Measurements from ENCODE around the gene TBX20.
"Not testable (repeated sequence)": the region's sequence is repeated elsewhere in the genome, so short reads cannot be mapped to it uniquely, and the experiment has no call there.

The TBX20 gene

DNA sequence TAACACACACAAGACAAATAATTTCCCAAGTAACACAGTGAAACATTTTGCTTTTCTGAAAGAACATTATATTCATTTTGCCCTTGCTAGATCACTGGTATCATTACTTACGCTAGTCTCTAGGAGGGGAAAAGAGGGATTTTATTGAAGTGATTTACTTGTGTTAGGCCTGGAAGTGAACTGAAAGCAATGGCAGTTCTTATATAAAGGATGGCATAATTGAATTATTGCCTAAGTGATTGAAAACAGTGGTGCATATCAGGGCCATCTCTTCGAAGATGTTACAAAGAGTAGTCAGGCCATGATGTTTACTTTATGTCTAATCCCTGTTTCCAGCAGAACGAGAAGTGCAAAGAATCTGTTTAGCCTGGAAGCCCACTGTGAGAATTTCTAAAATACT is 38.8 kb downstream of the TBX20 start:
- DNase-seq, result not testable (repeated sequence)

DNA sequence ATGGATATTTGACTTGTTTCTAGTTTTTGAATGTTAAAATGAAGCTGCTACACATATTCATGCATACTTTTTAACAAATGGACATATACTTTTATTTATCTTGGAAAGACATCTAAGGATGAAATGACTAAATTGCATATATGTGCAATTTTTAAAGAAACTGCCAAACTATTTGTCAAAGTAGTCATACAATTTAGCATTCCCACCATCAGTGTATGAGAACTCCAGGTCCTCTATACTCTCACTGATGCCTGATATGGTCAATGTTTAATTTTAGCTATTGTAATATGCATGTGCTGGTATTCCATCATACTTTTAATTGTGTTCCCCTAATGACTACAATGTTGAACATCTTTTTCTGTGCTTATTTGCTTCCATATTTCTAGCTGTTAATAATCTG is 47.0 kb downstream of the TBX20 start:
- not testable (repeated sequence) for DNase-seq

DNA sequence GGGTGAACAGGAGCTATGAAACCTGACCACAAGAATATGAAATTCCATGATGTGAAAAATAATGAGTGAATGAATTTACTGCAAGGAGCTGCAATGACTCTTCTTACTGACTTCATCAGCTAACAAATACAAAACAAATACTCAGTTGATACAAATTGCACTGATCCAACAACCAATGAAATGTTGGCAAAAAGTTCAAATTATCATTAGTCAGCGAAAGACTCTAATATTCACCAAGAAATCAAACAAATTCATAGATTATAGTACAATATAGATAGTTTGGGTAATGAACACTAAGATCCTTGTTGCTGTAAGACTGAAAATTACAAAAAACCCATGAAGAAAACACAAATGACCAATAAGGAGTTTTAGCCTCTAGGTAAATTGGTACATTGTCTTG is 49.0 kb downstream of the TBX20 start:
- DNase-seq, result not testable (repeated sequence)

DNA sequence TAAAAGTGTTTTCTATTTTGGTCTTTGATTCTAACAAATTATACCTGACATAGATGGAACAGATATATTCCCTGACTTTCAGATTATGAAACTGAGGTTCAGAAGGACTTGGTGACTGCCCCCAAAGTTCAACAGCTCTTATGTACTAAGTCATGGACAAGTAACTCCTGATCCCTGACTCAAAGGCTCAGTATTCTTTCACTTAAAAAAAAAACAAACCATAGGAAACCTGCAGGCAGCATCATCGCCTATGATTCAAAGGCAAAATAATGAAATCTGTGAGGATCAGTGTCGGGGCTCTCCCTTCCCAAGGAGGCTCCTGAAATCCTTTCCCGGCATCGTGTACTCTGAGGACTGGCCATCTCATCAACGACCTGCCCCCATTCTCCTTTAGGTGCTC is 49.9 kb downstream of the TBX20 start:
- DNase-seq, result not testable (repeated sequence)

DNA sequence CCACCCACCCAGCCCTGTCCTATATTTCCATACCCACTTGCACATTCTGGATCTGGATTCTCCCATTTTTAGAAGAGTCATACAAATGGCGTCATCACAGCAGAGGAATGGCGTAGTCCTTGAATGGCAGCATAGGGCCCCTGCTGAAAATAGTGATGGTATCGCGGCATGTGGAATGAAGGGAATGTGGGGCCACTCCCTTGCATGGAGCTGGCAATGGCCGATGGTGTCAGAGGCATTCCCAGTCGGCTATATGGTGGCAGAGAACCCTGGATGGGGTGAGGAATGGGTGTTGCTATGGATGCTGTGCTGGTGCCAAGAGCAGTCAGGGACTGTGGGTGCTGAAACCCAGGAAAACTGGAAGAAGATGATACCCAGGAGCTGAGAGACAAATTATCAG is 51.5 kb downstream of the TBX20 start:
- not testable (repeated sequence) for DNase-seq

DNA sequence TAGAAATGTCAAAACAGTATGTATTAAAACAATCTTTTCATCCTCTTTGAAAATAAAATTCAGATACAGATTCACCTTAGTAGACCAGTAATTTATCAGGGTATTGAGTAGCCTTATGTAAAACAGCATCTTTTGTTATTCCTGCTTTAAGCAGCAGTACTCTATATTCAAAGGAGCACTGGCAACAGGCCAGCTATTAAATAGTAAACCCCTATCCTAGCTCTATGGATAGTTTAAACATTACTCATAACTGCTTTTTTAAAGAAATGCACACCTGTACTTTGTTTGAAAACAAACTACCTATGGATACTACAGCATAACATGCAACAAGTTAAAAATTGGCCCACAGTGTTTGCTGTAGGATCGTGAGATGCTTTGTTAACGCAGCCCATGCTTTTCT is 53.7 kb downstream of the TBX20 start:
- not testable (repeated sequence) for DNase-seq

DNA sequence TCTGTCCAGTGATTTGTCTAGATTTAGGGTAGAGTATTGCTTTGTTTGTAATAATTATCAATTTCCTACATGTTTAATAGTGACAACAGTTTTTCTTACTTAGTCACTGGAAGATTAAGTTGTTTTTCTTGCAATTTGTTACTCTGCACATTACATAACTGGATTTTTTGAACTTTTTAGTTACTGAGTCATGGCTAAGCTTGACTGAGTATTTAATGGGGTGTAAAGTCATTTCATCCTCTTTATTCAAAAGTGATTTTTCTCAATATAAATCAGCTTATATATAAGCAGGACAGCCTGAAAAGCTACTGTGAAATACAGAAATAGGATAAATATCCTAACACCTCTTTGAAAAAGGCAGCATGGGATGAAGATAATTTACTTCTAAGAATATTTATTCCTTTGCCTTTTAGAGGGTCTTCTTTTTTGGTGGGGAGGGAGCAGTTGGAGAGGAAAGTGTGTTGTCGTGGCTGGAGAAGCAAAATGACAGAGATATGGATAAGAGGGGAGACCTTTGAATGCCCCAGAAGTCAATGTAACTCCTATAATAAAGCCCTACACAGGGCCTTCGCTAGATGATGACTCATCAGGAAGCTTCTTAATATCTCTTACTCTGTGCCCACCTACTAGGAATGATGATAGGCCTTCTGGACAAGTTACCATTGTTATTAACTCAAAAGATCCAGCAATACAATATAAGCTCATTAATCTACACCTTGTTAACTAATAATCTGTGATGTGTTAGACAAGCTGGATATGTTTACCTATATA is 55.3 kb downstream of the TBX20 start:
- not testable (repeated sequence) for DNase-seq

DNA sequence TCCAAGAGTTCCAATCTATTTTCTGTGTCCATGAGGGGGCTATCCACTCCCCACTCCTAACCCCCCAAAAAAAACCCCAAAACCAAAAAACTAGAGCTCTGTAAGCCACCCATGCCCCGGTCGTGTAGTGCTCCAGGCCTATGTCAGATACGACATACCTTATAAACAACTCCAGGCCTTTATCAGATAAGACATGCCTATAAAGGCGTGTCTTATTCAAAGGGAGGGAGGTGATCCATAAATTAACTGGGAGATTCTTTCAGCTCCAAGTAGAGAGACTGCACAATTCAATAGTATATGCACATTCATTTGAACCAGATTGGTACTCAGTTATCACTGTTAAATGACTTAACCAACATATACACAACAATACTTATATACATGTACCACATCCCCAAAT is 62.3 kb downstream of the TBX20 start:
- not testable (repeated sequence) for DNase-seq

DNA sequence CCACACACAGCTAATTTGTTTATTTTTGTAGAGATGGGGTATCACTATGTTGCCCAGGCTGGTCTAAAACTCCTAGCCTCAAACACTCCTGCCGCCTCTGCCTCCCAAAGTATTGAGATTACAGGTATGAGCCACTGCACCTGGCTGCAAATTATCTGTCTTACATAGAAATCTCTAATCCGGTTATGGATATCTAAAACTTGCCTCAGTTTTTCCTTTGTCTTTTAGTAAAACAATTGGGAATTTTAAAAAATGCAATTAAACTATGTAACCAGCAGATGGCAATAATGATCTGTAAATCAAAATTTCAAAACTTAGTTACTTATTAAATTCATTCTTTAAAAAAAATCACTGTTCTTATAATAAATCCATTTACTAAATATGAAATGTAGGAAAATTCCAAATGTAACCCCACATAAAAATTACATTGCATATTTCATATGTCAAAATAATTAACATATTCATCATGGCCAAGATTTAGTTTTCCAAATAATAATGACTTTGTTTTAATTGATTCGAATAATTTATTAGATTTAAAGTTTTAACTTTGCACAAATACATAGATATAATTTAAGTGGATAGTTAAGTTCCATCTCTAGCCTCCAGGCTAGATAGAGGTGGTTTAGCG is 63.6 kb downstream of the TBX20 start:
- DNase-seq, result not testable (repeated sequence)

DNA sequence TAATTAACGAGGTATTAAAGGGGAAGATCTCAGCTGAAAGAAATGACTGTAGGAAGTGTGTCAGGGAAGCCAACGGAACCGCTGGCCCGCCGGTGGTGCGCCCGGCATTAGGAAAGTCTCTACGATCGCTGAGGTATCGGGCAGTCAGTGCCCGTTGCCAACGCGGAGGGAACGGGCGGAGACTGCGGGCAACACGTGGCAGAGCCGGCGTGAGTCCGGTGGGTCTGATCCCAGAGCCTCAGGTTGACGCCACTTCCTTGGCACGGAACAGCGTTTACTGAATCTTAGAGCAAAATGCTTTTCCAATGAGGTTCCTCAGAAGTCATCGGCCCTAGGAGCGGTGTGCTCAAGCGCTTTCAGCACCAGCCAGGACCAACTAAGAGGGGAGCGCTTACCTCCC is 67.1 kb downstream of the TBX20 start:
- DNase-seq, result not testable (repeated sequence)

DNA sequence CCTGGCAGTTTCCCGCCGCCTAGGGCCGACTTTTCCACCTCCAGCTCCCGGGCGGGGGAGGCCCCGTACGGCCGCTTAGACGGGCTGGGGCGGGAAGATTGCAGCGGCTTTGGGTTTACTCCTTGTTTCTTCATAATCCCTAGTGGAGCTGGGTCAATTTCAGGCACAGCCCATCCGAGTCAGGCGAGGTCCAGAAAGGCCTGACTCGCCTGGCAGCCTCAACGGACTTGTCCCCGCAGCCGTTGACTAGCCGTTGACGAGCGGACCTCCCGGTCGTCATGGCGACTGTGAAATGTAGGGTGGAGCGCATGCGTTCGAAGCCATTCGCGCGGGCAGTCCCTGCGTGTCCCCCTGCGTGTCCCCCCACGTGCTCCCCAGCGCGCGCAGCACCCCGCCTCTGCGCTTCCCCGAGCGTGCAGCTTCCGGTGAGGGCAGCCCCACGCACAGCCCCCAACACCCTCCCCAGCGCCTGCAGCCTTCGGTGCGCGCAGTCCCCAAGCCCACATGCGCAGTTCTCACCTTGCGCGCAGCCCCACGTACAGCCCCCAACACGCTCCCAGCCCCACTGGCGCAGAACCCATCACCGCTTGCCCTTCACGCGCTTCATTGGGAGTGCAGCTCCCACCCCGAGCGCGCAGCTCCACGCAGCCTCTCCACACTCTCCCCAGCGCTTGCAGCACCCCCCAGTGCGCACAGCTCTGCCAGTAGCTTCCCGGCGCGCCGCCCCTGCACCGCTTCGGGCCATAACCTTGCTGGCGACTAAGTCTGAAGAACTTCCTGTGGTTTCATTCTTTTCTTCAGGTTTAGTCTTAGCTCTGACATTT is 67.8 kb downstream of the TBX20 start:
- no peak for DNase-seq

DNA sequence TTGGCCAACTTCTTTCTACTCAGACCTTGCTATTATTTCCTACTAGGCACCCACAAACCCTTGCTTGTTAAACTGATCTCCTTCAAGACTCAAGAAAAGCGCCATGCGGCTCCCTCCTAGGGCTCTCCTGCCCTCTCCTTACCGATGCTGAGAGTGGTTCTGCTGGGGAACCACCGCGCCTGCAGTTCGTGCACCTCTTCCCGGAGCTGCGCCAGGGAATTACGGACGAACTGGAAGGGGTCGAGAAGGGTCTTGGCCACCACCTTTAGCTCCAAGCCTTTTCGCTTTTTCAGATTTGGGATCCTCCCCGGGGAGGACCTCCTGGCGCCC is 68.4 kb downstream of the TBX20 start:
- DNase-seq, result not testable (repeated sequence)

DNA sequence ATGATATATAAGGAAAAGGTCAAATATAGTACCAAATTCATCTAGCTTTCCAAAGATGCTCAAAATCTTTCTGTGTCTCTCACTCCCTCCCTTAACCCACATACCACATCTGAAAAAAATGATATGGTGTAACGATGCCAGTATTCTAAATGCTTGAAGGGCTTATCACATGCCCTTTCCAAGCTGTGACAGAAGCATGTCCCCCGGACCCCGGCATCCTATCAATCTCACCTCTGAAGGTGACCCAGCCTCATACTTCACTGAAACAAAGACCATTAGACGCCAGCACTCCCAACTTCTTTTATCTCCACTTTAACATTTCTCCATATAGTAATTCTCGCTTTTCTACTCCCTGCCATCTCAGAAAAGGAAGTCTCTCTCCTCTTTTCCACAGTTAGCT is 68.9 kb downstream of the TBX20 start:
- not testable (repeated sequence) for DNase-seq

DNA sequence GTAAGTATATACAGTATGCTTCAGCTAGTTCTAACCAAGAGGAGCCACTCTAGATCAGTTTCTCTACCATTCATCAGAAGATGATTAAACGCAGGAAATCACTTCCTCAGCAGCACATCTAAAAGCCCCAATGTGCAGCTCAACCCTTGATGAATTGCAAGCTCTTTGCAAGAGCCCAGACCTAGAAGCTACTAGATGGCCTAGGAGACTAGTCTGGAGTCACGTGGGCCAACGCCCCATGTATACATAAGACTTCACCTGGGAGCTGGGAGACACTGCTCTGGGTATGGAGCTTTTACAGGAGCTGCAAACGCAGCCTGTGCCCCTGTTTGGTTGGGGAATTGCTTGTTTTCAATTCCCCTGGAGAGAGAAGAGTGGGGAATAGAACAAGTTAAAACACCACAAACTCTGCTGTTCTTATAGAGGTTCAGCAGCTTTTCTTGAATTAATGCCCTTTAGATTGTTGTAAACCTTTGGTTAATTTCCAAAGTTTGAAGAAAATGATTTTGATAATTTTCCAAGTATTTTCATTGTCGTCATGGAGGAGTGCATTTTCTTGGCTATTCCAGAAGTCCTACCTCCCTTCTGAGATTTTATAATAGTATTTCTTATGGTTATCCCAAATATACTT is 69.9 kb downstream of the TBX20 start:
- DNase-seq, result not testable (repeated sequence)

DNA sequence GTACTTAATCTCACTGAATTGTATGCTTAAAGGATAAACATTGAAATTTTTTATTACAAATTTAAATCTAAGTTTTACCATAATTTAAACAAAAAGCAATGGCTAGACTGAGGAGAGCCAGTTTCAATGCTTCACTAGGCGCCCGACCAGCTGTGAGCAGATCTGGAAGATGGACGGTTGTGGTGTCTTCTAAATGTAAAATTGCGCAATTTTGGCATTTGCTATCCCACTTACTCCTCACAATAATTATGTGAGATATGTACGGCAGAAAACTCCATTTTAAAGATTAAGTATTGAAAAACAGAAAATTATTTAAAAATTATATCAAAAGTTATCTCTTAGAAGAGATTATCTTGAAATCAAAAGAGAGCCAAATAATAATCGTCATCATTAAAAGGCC is 73.2 kb downstream of the TBX20 start:
- DNase-seq, result not testable (repeated sequence)

DNA sequence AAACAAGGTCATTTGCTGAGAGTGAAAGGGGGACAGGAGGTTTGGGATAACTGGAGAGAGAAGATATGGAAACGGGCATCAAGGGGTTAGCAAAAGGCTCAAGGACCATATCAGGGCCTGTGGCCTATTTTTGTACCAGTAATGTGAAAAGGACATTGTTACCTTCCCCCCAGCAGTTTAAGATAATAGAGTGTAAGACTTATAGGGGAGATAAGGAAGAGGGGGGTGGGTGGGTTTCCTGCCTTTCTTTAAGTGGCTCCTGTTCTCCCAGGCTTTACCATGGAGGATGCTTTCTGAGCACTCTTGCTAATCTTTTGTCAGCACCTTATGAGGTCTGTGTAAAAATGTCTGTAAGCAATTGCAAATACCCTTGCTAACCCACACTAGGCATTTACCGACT is 80.7 kb downstream of the TBX20 start:
- DNase-seq, result not testable (repeated sequence)

DNA sequence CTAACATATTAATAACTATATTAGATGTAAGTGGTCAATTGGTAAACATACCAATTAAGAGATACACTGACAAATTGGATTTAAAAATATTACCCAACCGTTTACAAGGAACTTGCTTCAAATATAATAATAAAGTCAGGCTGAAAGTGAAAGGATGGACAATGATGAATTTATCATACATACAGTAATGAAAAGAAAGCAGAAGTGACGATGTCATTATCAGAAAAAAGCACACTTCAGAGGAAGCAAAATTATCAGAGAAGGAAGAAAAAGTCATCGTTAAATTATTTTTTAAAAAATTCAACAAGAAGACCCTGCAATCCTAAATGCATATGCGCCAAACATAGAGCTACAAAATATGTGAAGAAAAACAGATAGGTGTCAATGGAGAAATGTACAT is 81.8 kb downstream of the TBX20 start:
- not testable (repeated sequence) for DNase-seq

DNA sequence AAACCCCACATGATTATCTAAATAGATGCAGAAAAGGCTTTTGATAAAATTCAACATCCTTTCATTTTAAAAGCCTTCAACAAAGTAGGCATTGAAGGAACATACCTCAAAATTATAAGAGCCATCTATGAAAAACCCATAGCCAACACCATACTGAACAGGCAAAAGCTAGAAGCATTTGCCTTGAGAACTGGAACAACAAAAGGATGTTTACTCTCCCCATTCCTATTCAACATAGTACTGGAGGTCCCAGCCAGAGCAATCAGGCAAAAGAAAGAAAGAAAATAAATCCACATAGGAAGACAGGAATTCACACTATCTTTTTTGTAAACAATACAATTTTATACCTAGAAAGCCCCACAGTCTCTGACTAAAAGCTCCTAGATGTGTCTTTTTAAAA is 86.2 kb downstream of the TBX20 start:
- DNase-seq, result not testable (repeated sequence)

DNA sequence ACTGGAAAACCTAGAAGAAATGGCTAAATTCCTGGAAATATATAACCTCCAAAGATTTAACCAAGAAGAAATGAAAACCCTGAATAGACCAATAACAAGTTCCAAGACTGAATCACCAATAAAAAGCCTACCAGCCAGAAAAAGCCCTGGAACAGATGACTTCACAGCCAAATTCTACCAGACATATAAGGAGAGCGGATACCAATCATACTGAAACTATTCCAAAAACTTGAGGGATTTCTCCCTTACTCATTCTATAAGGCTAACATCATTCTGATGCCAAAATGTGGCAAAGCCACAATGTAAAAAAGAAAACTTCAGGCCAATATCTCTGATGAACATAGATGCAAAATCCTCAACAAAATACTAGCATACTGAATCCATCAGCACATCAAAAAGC is 86.7 kb downstream of the TBX20 start:
- not testable (repeated sequence) for DNase-seq

DNA sequence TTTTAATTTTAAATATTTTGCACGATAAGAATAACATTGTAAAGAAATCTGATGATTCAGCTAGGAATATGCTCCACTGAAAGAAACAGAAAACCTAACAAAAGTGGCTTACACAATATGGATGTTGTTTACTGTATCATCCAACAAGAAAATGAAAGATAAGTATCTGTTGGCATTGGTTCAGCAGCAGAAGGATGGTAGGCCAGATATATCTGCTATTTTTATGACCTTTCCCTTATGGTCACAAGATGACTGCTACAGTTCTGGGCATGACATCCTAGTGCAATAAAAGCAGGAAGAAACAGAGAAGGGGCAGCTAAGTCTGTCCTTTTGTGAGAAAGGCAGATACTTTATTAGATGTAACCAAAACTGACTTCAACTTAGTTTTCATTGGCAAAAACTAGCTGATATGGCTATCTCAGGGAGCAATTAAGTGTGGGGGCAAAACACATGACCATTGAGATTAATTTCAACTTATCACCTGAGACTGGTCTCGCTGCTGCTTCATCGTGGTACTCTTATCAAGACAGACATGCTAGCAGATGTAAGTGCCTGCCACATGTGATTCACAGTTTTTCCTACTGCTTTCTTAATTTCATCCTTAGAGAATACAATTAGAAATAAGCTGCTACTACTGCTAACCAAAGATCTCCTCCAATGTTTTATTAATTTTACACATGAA is 92.7 kb downstream of the TBX20 start:
- not testable (repeated sequence) for DNase-seq

Measured in effector CD4-positive, alpha-beta T cell (primary cell).